Measurements from ENCODE around the gene NPTX2. TPM values are rescaled to one million over a fixed set of nuclear protein-coding genes. Genes with fewer than 3 reads are reported as not detected.

Gene NPTX2
- total RNA-seq, 1 experiment from 2014 or later = not detected

DNA sequence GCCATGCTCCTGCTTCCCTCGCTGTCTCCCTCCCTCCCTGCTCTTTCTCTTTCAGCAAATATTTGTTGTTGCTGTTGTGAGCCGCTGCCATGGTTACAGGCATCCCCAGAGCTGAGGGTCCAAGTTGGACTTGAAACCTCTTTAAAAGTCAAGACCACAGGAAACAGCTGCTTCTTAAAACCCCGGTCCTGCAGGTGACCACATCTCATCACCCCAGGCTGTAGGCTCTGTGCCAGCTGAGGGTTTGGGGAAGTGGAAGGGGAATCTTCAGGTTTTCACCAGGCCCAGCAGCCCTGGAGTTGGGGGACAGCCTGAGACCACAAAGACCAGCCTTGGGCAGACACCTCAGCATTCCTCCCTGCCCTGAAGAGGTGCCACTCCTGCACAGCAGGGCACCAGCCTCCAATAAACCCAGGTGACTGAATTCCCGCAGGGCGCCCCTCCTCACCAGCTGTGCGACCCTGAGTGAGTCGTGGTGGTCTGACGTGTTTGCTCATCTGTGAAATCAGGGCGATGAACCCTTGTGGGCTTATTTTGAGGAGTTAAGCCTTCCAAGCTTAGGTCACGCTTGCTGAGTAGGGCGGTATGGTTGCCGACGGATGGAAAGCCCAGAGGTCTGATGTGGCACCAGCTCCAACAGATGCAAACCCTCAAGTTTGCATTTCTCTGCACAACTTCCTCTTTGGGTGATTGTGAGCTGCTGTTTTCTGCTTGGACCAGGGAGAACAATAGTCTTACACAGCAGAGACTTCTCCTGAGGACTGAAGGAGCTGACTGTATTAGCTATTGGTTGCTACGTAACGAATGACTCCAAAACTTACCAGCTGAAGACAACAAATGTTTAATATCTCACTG, 24.8 kb downstream of the NPTX2 start:
- Mint-ChIP-seq H3K27ac (ENCODE audit: unreplicated experiment) (no peak overlapping the region), H3K9me3 (ENCODE audit: unreplicated experiment) (no peaks in the 10 kb centered on the region), H3K27me3 (ENCODE audit: insufficient read depth, unreplicated experiment) (peaks cover 1% of the 10 kb centered on the region), H3K4me3 (ENCODE audit: unreplicated experiment) (no peak overlapping the region), H3K4me1 (ENCODE audit: low read depth, unreplicated experiment) (no peaks in the 10 kb centered on the region), H3K36me3 (ENCODE audit: insufficient read depth, unreplicated experiment) (no peaks in the 10 kb centered on the region)
- DNase-seq = no peak
- BruUV-seq (replicated peaks) = no TSS peak
- POLR2A ChIA-PET = no interaction called here
- no peaks in the 10 kb centered on the region for H3K36me3 ChIP-seq (ENCODE audit: control insufficient read depth, insufficient read depth, low read length)
- H3K9me3 ChIP-seq = no peaks in the 10 kb centered on the region
- TF ChIP-seq, protein P1, sequence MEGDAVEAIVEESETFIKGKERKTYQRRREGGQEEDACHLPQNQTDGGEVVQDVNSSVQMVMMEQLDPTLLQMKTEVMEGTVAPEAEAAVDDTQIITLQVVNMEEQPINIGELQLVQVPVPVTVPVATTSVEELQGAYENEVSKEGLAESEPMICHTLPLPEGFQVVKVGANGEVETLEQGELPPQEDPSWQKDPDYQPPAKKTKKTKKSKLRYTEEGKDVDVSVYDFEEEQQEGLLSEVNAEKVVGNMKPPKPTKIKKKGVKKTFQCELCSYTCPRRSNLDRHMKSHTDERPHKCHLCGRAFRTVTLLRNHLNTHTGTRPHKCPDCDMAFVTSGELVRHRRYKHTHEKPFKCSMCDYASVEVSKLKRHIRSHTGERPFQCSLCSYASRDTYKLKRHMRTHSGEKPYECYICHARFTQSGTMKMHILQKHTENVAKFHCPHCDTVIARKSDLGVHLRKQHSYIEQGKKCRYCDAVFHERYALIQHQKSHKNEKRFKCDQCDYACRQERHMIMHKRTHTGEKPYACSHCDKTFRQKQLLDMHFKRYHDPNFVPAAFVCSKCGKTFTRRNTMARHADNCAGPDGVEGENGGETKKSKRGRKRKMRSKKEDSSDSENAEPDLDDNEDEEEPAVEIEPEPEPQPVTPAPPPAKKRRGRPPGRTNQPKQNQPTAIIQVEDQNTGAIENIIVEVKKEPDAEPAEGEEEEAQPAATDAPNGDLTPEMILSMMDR (IDR thresholded peaks at IDR 0.05; ENCODE audit: insufficient read depth in 1 of 2, low read depth in 1 of 2, low read length in 1 of 2, severe bottlenecking in 1 of 2, unreplicated experiment in 1 of 2) = no peak
- H3K4me1 ChIP-seq = no peaks in the 10 kb centered on the region
- CTCF ChIA-PET = interaction anchor here (0.5 kb wide), 1 partner anchor 14 kb away, joined by 3 read pairs; no protein-coding TSS in a partner anchor
- no peak overlapping the region for H3K4me3 ChIP-seq (ENCODE audit: low read depth, low read length)
- H3K27me3 ChIP-seq (replicated peaks; ENCODE audit: control insufficient read depth, insufficient read depth, low read length) = no peaks in the 10 kb centered on the region
- intact Hi-C loops (cut with micrococcal nuclease; ENCODE audit: unreplicated experiment) = no loop called here

DNA sequence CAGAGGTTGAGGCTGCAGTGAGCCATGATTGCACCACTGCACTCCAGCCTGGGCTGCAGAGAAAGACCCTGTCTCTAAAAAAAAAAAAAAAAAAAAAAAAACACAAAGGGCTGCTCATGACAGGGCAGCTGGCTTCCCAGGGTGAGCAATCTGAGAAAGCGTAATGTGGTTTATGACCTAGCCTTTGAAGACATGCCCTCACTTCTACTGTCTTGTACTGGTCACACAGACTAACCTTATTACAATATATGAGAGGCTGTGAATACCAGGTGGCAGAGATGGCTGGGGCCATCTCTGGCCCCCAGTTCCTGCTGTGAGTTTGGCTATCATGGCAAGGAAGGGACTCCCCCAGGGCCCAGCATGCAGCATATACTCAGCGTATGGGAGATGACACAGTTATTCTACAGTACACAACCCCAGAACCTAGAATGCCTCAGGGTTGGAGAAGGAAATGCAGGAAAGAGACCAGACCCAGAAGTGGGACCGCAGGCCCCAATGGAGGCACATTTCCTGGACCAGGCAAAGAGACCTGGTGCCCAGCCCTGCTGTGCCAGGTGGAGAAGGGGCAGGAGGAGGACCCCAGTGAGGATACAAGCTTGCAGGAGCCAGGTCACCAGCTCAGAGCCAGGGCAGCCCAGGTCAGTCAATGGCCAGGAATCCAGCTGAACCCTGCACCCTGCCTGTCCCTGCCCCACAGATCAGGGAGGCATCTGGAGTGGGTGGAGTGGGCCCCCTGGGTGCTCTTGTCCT, 26.3 kb downstream of the NPTX2 start:
- H3K36me3 Mint-ChIP-seq (ENCODE audit: insufficient read depth, unreplicated experiment) = no peaks in the 10 kb centered on the region
- H3K27ac Mint-ChIP-seq (ENCODE audit: unreplicated experiment) = no peak overlapping the region
- POLR2A ChIA-PET = no interaction called here
- H3K27me3 ChIP-seq (replicated peaks; ENCODE audit: control insufficient read depth, insufficient read depth, low read length) = no peaks in the 10 kb centered on the region
- H3K9me3 ChIP-seq = no peaks in the 10 kb centered on the region
- no peak overlapping the region for H3K4me3 ChIP-seq (ENCODE audit: low read depth, low read length)
- DNase-seq = no peak
- H3K36me3 ChIP-seq (ENCODE audit: control insufficient read depth, insufficient read depth, low read length) = no peaks in the 10 kb centered on the region
- H3K4me1 Mint-ChIP-seq (ENCODE audit: low read depth, unreplicated experiment) = no peaks in the 10 kb centered on the region
- CTCF ChIA-PET = no interaction called here
- H3K4me1 ChIP-seq = no peaks in the 10 kb centered on the region
- TF ChIP-seq, protein P1 (IDR thresholded peaks at IDR 0.05; ENCODE audit: insufficient read depth in 1 of 2, low read depth in 1 of 2, low read length in 1 of 2, severe bottlenecking in 1 of 2, unreplicated experiment in 1 of 2) = no peak
- no TSS peak for BruUV-seq (replicated peaks)
- intact Hi-C loops (cut with micrococcal nuclease; ENCODE audit: unreplicated experiment) = no loop called here
- no peaks in the 10 kb centered on the region for H3K9me3 Mint-ChIP-seq (ENCODE audit: unreplicated experiment)
- H3K27me3 Mint-ChIP-seq (ENCODE audit: insufficient read depth, unreplicated experiment) = no peaks in the 10 kb centered on the region
- H3K4me3 Mint-ChIP-seq (ENCODE audit: unreplicated experiment) = no peak overlapping the region

DNA sequence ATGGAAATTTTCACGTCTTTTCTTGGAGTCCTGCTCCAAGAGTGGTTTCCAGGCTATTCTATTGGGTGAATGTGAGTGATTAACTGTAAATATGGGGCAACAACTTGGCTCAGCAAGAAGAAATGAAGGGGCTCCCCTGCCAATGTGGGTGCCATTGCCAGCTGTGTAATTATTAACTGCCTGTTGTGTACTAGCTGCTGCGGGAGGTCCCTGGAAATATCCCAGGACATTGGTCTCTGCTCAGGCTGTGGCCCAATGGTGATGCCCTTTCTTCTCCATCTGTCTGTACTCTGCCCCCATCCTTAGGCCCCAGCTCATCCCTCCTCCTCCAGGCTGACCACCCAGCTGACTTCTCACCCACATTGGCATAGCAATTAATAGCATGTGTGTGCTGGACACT, 29.4 kb downstream of the NPTX2 start:
- Mint-ChIP-seq H3K4me1 (ENCODE audit: low read depth, unreplicated experiment) (no peaks in the 10 kb centered on the region), H3K27me3 (ENCODE audit: insufficient read depth, unreplicated experiment) (peaks cover 16% of the 10 kb centered on the region), H3K9me3 (ENCODE audit: unreplicated experiment) (no peaks in the 10 kb centered on the region), H3K36me3 (ENCODE audit: insufficient read depth, unreplicated experiment) (no peaks in the 10 kb centered on the region), H3K27ac (ENCODE audit: unreplicated experiment) (no peak overlapping the region), H3K4me3 (ENCODE audit: unreplicated experiment) (no peak overlapping the region)
- intact Hi-C loops (cut with micrococcal nuclease; ENCODE audit: unreplicated experiment) = no loop called here
- Histone ChIP-seq H3K36me3 (ENCODE audit: control insufficient read depth, insufficient read depth, low read length) (no peaks in the 10 kb centered on the region), H3K4me1 (no peaks in the 10 kb centered on the region), H3K27me3 (replicated peaks; ENCODE audit: control insufficient read depth, insufficient read depth, low read length) (no peaks in the 10 kb centered on the region), H3K4me3 (ENCODE audit: low read depth, low read length) (no peak overlapping the region), H3K9me3 (no peaks in the 10 kb centered on the region)
- CTCF ChIA-PET = no interaction called here
- no peak for DNase-seq
- TF ChIP-seq, protein P1 (IDR thresholded peaks at IDR 0.05; ENCODE audit: insufficient read depth in 1 of 2, low read depth in 1 of 2, low read length in 1 of 2, severe bottlenecking in 1 of 2, unreplicated experiment in 1 of 2) = no peak
- POLR2A ChIA-PET = no interaction called here
- BruUV-seq (replicated peaks) = no TSS peak
